Measurements from ENCODE around the gene LOXHD1.

LOXHD1 gene

GRCh38 chr18:46657115-46657955, at the start of gene LOXHD1:
TSS of gene LOXHD1 (minus strand) at chr18:46657220. CDS start at chr18:46657033, 187 bp downstream.
- no peak for ATAC-seq (ENCODE audit: insufficient read depth, low read depth)
- H3K9me3 ChIP-seq (ENCODE audit: insufficient read depth, low read length, severe bottlenecking): no peaks in the 10 kb centered on the region
- H3K4me2 ChIP-seq (ENCODE audit: insufficient read depth, low read length): no peak within 1 kb of the TSS
- H3K27ac ChIP-seq (ENCODE audit: low read length): no peak within 1 kb of the TSS
- peaks cover 8% of the 10 kb centered on the region for H3K4me1 ChIP-seq (ENCODE audit: insufficient read depth, low read length)
- H3K27me3 ChIP-seq (ENCODE audit: insufficient read depth, low read length, poor library complexity): no peaks in the 10 kb centered on the region
- H4K20me1 ChIP-seq (ENCODE audit: insufficient read depth, low read length): no peaks in the 10 kb centered on the region
- DNase-seq: no peak
- H3K9ac ChIP-seq (ENCODE audit: low read depth, low read length): no peak within 1 kb of the TSS
- no peak within 1 kb of the TSS for H3K4me3 ChIP-seq (ENCODE audit: low read depth in 1 of 2, low read length in 2 of 2)
- TF ChIP-seq CTCF (IDR thresholded peaks at IDR 0.05; ENCODE audit: borderline replicate concordance, extremely low read depth, low read length, poor library complexity, severe bottlenecking): no peak
- no peak for TF ChIP-seq EZH2 (IDR thresholded peaks at IDR 0.05; ENCODE audit: borderline replicate concordance, low read depth, low read length, severe bottlenecking)
- peak within 1 kb of the TSS; percentile 59; the same call in 1 of the 2 replicates for H2AFZ ChIP-seq (ENCODE audit: low read depth, low read length)
- no peaks in the 10 kb centered on the region for H3K36me3 ChIP-seq (ENCODE audit: insufficient read depth, low read length)
- no peaks in the 10 kb centered on the region for H3K79me2 ChIP-seq (ENCODE audit: insufficient read depth, low read length)

- Histone ChIP-seq H3K79me2 (ENCODE audit: insufficient read depth, low read length) (no peaks in the 10 kb centered on the region), H3K27me3 (ENCODE audit: insufficient read depth, low read length, poor library complexity) (peaks cover 11% of the 10 kb centered on the region), H2AFZ (ENCODE audit: low read depth, low read length) (no peak overlapping the region), H3K27ac (ENCODE audit: low read length) (no peak overlapping the region), H3K9me3 (ENCODE audit: insufficient read depth, low read length, severe bottlenecking) (no peaks in the 10 kb centered on the region), H3K36me3 (ENCODE audit: insufficient read depth, low read length) (no peaks in the 10 kb centered on the region), H3K4me2 (ENCODE audit: insufficient read depth, low read length) (no peak overlapping the region), H4K20me1 (ENCODE audit: insufficient read depth, low read length) (no peaks in the 10 kb centered on the region), H3K4me3 (ENCODE audit: low read depth in 1 of 2, low read length in 2 of 2) (no peak overlapping the region), H3K9ac (ENCODE audit: low read depth, low read length) (no peak overlapping the region), H3K4me1 (ENCODE audit: insufficient read depth, low read length) (no peaks in the 10 kb centered on the region)
- DNase-seq: no peak
- TF ChIP-seq EZH2 (IDR thresholded peaks at IDR 0.05; ENCODE audit: borderline replicate concordance, low read depth, low read length, severe bottlenecking) (no peak), CTCF (IDR thresholded peaks at IDR 0.05; ENCODE audit: borderline replicate concordance, extremely low read depth, low read length, poor library complexity, severe bottlenecking) (no peak)
- no peak for ATAC-seq (ENCODE audit: insufficient read depth, low read depth)
These were observed 48.5 kb upstream of the LOXHD1 start for GRCh38 chr18:46705521-46705920.

GRCh38 chr18:46704816-46705215, 47.8 kb upstream of the LOXHD1 start:
- DNase-seq (no peak), ATAC-seq (ENCODE audit: insufficient read depth, low read depth) (no peak)
- no peaks in the 10 kb centered on the region for H3K9me3 ChIP-seq (ENCODE audit: insufficient read depth, low read length, severe bottlenecking)
- H2AFZ ChIP-seq (ENCODE audit: low read depth, low read length): no peak overlapping the region
- no peak overlapping the region for H3K9ac ChIP-seq (ENCODE audit: low read depth, low read length)
- no peaks in the 10 kb centered on the region for H3K79me2 ChIP-seq (ENCODE audit: insufficient read depth, low read length)
- peaks cover 11% of the 10 kb centered on the region for H3K27me3 ChIP-seq (ENCODE audit: insufficient read depth, low read length, poor library complexity)
- H4K20me1 ChIP-seq (ENCODE audit: insufficient read depth, low read length): no peaks in the 10 kb centered on the region
- H3K4me2 ChIP-seq (ENCODE audit: insufficient read depth, low read length): no peak overlapping the region
- TF ChIP-seq EZH2 (IDR thresholded peaks at IDR 0.05; ENCODE audit: borderline replicate concordance, low read depth, low read length, severe bottlenecking): no peak
- H3K4me1 ChIP-seq (ENCODE audit: insufficient read depth, low read length): no peaks in the 10 kb centered on the region
- H3K27ac ChIP-seq (ENCODE audit: low read length): no peak overlapping the region
- H3K36me3 ChIP-seq (ENCODE audit: insufficient read depth, low read length): no peaks in the 10 kb centered on the region
- no peak overlapping the region for H3K4me3 ChIP-seq (ENCODE audit: low read depth in 1 of 2, low read length in 2 of 2)

GRCh38 chr18:46704189-46704588, 47.2 kb upstream of the LOXHD1 start:
- no peak overlapping the region for H3K4me3 ChIP-seq (ENCODE audit: low read depth in 1 of 2, low read length in 2 of 2)
- H3K9ac ChIP-seq (ENCODE audit: low read depth, low read length): no peak overlapping the region
- no peak overlapping the region for H3K27ac ChIP-seq (ENCODE audit: low read length)
- ATAC-seq (ENCODE audit: insufficient read depth, low read depth) (no peak), DNase-seq (no peak)
- H3K27me3 ChIP-seq (ENCODE audit: insufficient read depth, low read length, poor library complexity): peaks cover 11% of the 10 kb centered on the region
- H2AFZ ChIP-seq (ENCODE audit: low read depth, low read length): no peak overlapping the region
- no peaks in the 10 kb centered on the region for H3K79me2 ChIP-seq (ENCODE audit: insufficient read depth, low read length)
- H3K4me1 ChIP-seq (ENCODE audit: insufficient read depth, low read length): no peaks in the 10 kb centered on the region
- H3K36me3 ChIP-seq (ENCODE audit: insufficient read depth, low read length): no peaks in the 10 kb centered on the region
- no peaks in the 10 kb centered on the region for H4K20me1 ChIP-seq (ENCODE audit: insufficient read depth, low read length)
- TF ChIP-seq CTCF (IDR thresholded peaks at IDR 0.05; ENCODE audit: borderline replicate concordance, extremely low read depth, low read length, poor library complexity, severe bottlenecking) (no peak), EZH2 (IDR thresholded peaks at IDR 0.05; ENCODE audit: borderline replicate concordance, low read depth, low read length, severe bottlenecking) (no peak)
- no peak overlapping the region for H3K4me2 ChIP-seq (ENCODE audit: insufficient read depth, low read length)
- H3K9me3 ChIP-seq (ENCODE audit: insufficient read depth, low read length, severe bottlenecking): no peaks in the 10 kb centered on the region
